GM12864 (cell line): Measurements from ENCODE around the gene BATF.

ENCODE experiments used
- DNase-seq: peaks from one replicate; pipeline ENCODE4 v3.0.0-alpha.2; 2011; ENCODE audit warnings: low read depth
- H3K4me3 ChIP-seq: 2 replicates; pipeline ENCODE4 v1.5.1; 2011; ENCODE audit warnings: mild to moderate bottlenecking, low read depth, low read length, control low read depth
- CTCF ChIP-seq: IDR thresholded peaks from 2 replicates; pipeline ENCODE4 v1.5.1; 2011; ENCODE audit warnings: low read depth, mild to moderate bottlenecking, moderate library complexity, low read length, control low read depth, inconsistent platforms; ENCODE audit errors: missing control alignments

Gene BATF

GRCh38 chr14:75531660-75532317 lies 9.5 kb downstream of the BATF start:
- no peak overlapping the region; the same call in 1 of the 2 replicates for H3K4me3 ChIP-seq
- no peak for DNase-seq
- TF ChIP-seq CTCF: no peak

GRCh38 chr14:75533791-75534555 lies 11.7 kb downstream of the BATF start:
- H3K4me3 ChIP-seq: no peak overlapping the region
- TF ChIP-seq CTCF: no peak
- DNase-seq: no peak

- H3K4me3 ChIP-seq: no peak overlapping the region
- no peak for DNase-seq
- TF ChIP-seq CTCF: no peak
Measured at GRCh38 chr14:75535164-75535898, 13.1 kb downstream of the BATF start.

GRCh38 chr14:75537071-75537470 lies 14.8 kb downstream of the BATF start:
- H3K4me3 ChIP-seq: no peak overlapping the region
- DNase-seq: no peak
- no peak for TF ChIP-seq CTCF

- DNase-seq: no peak
- no peak overlapping the region; the same call in 1 of the 2 replicates for H3K4me3 ChIP-seq
- TF ChIP-seq CTCF: no peak
Measured at GRCh38 chr14:75539162-75539560, 16.9 kb downstream of the BATF start.

- no peak for TF ChIP-seq CTCF
- peak; percentile 77 for DNase-seq
- H3K4me3 ChIP-seq: peak overlapping the region; percentile 3
Measured at GRCh38 chr14:75539561-75540478, 17.6 kb downstream of the BATF start.
